HL-60/S4 treated with retinoic acid at 250 ng/mL for 4 days and 3 days (cell line): ENCODE results near the gene PLIN4.

ENCODE experiments used
- in situ Hi-C: fragments of 300-500 bp; cut with MboI; formaldehyde crosslinking; loops from 2 replicates; pipeline ENCODE4 v1.7.0; 2022; ENCODE audit warnings: low sequenced_read_pairs

The PLIN4 gene

GRCh38 chr19:4456843-4457653 is 61.2 kb downstream of the PLIN4 start:
- in situ Hi-C loops, result no loop called here

GRCh38 chr19:4456476-4456842 is 61.8 kb downstream of the PLIN4 start:
- in situ Hi-C loops, result no loop called here

- in situ Hi-C loops, result no loop called here
These were observed 62.4 kb downstream of the PLIN4 start for GRCh38 chr19:4455719-4456475.

GRCh38 chr19:4454747-4455718 is 63.3 kb downstream of the PLIN4 start:
- in situ Hi-C loops, result no loop called here

- in situ Hi-C loops, result no loop called here
These were observed 64.8 kb downstream of the PLIN4 start for GRCh38 chr19:4453232-4454179.

- in situ Hi-C loops, result no loop called here
These were observed 65.9 kb downstream of the PLIN4 start for GRCh38 chr19:4452230-4452990.
